Measurements from ENCODE around the gene PHACTR3. TPM values are rescaled to one million over a fixed set of nuclear protein-coding genes. Genes with fewer than 3 reads are reported as not detected.

Gene PHACTR3
- total and polyA plus RNA-seq, 2 of the 8 experiments (the other 6 are each of a cell fraction or from before 2014, with no cell fraction given), result 0.05 to 0.13 TPM

DNA sequence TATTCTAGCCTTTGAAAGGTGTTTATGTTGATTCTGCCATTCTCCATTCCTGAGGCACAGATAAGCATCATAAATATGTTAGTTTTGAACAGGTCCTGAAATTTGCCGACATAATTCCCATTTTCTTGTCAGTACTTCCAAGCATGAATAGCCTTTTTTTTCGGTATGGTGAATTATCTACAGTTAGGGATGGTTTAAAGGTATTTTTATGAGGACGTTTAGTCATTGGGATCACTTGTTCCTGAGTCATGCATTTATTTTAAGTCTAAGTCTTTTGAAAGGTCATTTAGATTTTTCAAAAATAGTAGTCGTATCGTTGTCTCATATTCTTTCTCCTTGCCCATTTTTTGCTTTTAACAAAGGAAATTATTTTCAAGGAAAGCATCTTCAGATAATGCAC, 98.7 kb downstream of the PHACTR3 start:
- H4K20me1 ChIP-seq (replicated peaks in 1 of 2; ENCODE audit: control insufficient read depth in 1 of 2, insufficient read depth in 2 of 2, low read length in 2 of 2), result no peaks in the 10 kb centered on the region
- H2AK5ac ChIP-seq (ENCODE audit: low read depth, low read length), result no peak overlapping the region
- H2BK15ac ChIP-seq (ENCODE audit: low read length), result no peak overlapping the region
- no peak overlapping the region for H2BK120ac ChIP-seq (replicated peaks; ENCODE audit: low read depth, low read length)
- no peaks in the 10 kb centered on the region for H3K27me3 ChIP-seq (replicated peaks in 1 of 4; ENCODE audit: control insufficient read depth in 3 of 4, extremely low read depth in 1 of 4, insufficient read depth in 3 of 4, low read length in 3 of 4)
- no peaks in the 10 kb centered on the region for H3K79me1 ChIP-seq (ENCODE audit: low read depth, low read length)
- no peak overlapping the region for H2BK20ac ChIP-seq (ENCODE audit: low read length)
- no peak overlapping the region for H3K56ac ChIP-seq (replicated peaks; ENCODE audit: insufficient read length, low read depth, low read length)
- H2BK5ac ChIP-seq (ENCODE audit: low read depth, low read length), result no peak overlapping the region
- no peak overlapping the region for H4K5ac ChIP-seq (ENCODE audit: insufficient read length, low read depth, low read length)
- no peak overlapping the region for H3K18ac ChIP-seq (ENCODE audit: extremely low read depth, low read length)
- no peak overlapping the region for H2AFZ ChIP-seq (ENCODE audit: low read length)
- H3K14ac ChIP-seq (ENCODE audit: insufficient read length), result no peak overlapping the region
- FAIRE-seq (no peak), DNase-seq (ENCODE audit: low read depth in 1 of 2, low spot score in 2 of 2) (no peak)
- no peak overlapping the region for H3K23ac ChIP-seq (ENCODE audit: insufficient read length)
- no peak overlapping the region for H3K4ac ChIP-seq (replicated peaks; ENCODE audit: insufficient read length, low read depth, low read length)
- no peaks in the 10 kb centered on the region for H3K23me2 ChIP-seq (ENCODE audit: low read depth, low read length)
- peaks cover 70 to 86% of the 10 kb centered on the region in 2 experiments for H3K9me3 ChIP-seq (ENCODE audit: insufficient read depth in 2 of 2, low read depth in 1 of 2, low read length in 1 of 2)
- no peak overlapping the region for H2BK12ac ChIP-seq (ENCODE audit: low read depth, low read length)
- WGBS, 2 experiments (ENCODE audit: extremely low coverage in 1 of 2, insufficient coverage in 1 of 2, insufficient read length in 1 of 2, insufficient replicate concordance in 2 of 2, low coverage in 1 of 2, low lambda C conversion rate in 2 of 2, missing lambda C conversion rate in 1 of 2), result 65% methylated on average over 5 of the region's 5 CpGs; no CpG with 5 or more reads in 1 of the 2 experiments
- CTCF ChIA-PET (ENCODE audit: partially characterized antibody), result no interaction called here
- no peaks in the 10 kb centered on the region for H3K79me2 ChIP-seq (ENCODE audit: control insufficient read depth in 1 of 2, insufficient read depth in 2 of 2, low read length in 2 of 2)
- H3K4me3 ChIP-seq (ENCODE audit: extremely low read depth in 1 of 4, insufficient read depth in 2 of 4, low read depth in 3 of 4, low read length in 4 of 4), result no peak overlapping the region
- no peak overlapping the region for H3K27ac ChIP-seq (ENCODE audit: low read depth, low read length)
- H3K36me3 ChIP-seq (ENCODE audit: control insufficient read depth in 2 of 4, insufficient read depth in 4 of 4, low read length in 3 of 4), result no peaks in the 10 kb centered on the region
- no peak overlapping the region for H4K91ac ChIP-seq (replicated peaks; ENCODE audit: insufficient read length, low read length)
- no peaks in the 10 kb centered on the region for H3K4me1 ChIP-seq (replicated peaks in 1 of 4; ENCODE audit: control insufficient read depth in 3 of 4, insufficient read depth in 4 of 4, low read length in 3 of 4)
- H4K8ac ChIP-seq (ENCODE audit: extremely low read depth, insufficient read depth, low read length), result no peak overlapping the region
- no peak overlapping the region for H3K9ac ChIP-seq (replicated peaks in 1 of 4; ENCODE audit: extremely low read depth in 1 of 4, low read depth in 3 of 4, low read length in 3 of 4)
- POLR2A ChIA-PET (ENCODE audit: partially characterized antibody), result no interaction called here
- no peak overlapping the region for H3K4me2 ChIP-seq (ENCODE audit: insufficient read depth in 1 of 2, low read depth in 2 of 2, low read length in 2 of 2)
- no peak for TF ChIP-seq JUN (IDR thresholded peaks at IDR 0.05; ENCODE audit: low read depth, low read length)
- TF ChIP-seq YY1 (IDR thresholded peaks at IDR 0.05; ENCODE audit: low read depth, low read length), result no peak
- no peak for TF ChIP-seq EZH2 (IDR thresholded peaks at IDR 0.05; ENCODE audit: low read depth, low read length, severe bottlenecking)
- no peak for TF ChIP-seq TAF1 (IDR thresholded peaks at IDR 0.05; ENCODE audit: low read depth, low read length)
- no peak for TF ChIP-seq RXRA (IDR thresholded peaks at IDR 0.05; ENCODE audit: insufficient read depth, low read depth, low read length)
- TF ChIP-seq CREB1 (IDR thresholded peaks at IDR 0.05), result no peak
- TF ChIP-seq MAFK (IDR thresholded peaks at IDR 0.05; ENCODE audit: low read depth, low read length), result no peak
- no peak for TF ChIP-seq PHF8 (conservative IDR thresholded peaks at IDR 0.05; ENCODE audit: low read depth, low read length)
- TF ChIP-seq SRF (IDR thresholded peaks at IDR 0.05; ENCODE audit: low read depth, low read length), result no peak
- TF ChIP-seq EGR1 (IDR thresholded peaks at IDR 0.05; ENCODE audit: borderline replicate concordance, low read depth, low read length), result no peak
- no peak for TF ChIP-seq ASH2L (IDR thresholded peaks at IDR 0.05; ENCODE audit: low read length)
- no peak for TF ChIP-seq TCF12 (IDR thresholded peaks at IDR 0.05; ENCODE audit: low read depth, low read length)
- TF ChIP-seq KDM1A (IDR thresholded peaks at IDR 0.05; ENCODE audit: borderline replicate concordance, low read length), result no peak
- no peak for TF ChIP-seq GTF2F1 (IDR thresholded peaks at IDR 0.05; ENCODE audit: borderline replicate concordance, low read depth, low read length)
- TF ChIP-seq, protein P1, sequence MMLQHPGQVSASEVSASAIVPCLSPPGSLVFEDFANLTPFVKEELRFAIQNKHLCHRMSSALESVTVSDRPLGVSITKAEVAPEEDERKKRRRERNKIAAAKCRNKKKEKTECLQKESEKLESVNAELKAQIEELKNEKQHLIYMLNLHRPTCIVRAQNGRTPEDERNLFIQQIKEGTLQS (IDR thresholded peaks at IDR 0.05; ENCODE audit: insufficient read depth, low read depth, low read length), result no peak
